HG03064 (cell line): Measurements from ENCODE around the gene LDB3.

Source experiments
- ATAC-seq: cut with Tn5 transposase; IDR thresholded peaks from one replicate; pipeline ENCODE4 v1.9.1; 2021; ENCODE audit warnings: low read depth; ENCODE audit not compliant: unreplicated experiment

The LDB3 gene

GRCh38 chr10:86650151-86650550 lies 18.2 kb upstream of the LDB3 start:
- ATAC-seq, result no peak

GRCh38 chr10:86651021-86651471 lies 17.3 kb upstream of the LDB3 start:
- ATAC-seq, result no peak

- no peak for ATAC-seq
These were observed 16.5 kb upstream of the LDB3 start for GRCh38 chr10:86651631-86652331.

DNA sequence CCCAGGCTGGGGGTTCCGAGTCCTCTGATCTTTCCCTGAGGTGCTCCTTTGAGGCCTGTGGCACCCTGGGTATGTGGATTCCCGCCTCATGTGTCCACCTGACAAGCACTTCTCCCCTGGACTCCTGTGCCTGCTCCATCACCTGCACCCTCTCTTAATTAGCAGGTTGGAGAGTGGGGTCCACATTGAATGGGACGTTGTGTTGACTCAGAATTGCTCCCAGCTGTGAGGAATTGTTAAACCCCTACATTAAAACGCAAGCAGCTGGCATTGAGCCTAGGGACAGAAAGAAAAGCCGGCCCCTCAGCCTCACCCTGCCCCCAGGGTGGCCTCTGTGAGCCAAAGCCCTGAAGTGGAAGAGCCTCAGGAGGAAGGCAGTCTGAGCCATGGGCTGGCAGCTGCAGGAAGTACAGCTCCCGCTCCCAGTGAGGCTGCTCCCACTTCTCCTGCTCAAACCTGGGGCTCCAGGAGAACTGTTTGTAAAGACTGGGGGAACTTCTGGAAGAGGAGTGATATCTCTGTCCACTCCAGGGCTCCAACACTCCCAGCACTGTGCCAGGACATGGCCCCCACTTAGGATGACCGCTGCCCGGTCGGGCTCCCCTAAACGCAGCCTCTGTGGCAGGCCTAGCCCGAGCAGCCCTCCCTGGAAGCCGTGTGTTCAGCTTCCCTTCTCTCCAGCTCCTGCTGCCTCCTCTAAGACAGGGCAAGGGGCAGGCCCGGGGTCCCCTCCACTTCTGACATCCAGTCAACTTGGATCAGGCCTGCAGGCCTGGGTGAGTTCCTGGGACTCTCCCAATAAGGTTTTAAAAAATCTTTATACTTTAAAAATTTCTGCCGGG lies 15.7 kb upstream of the LDB3 start:
- no peak for ATAC-seq

DNA sequence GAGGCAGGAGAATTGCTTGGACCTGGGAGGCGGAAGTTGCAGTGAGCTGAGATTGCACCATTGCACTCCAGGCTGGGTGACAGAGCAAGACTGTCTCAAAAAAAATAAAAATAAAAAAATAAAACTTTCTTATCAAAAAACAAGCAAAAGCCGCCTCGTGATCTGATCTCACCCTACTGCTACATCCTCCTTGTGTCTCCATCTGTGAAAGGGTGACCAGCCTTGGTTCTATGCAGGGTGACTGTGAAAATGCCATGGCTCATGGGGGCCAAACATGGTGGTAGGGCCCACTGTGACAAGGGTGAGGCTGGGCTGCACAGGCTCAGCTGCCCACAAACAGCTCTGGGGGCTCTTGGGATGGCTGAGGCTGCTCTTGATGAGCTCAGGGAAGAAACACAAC lies 14.9 kb upstream of the LDB3 start:
- ATAC-seq, result no peak

GRCh38 chr10:86653987-86654386 lies 14.3 kb upstream of the LDB3 start:
- ATAC-seq, result no peak

- no peak for ATAC-seq
These were observed 13.7 kb upstream of the LDB3 start, which contains the start of gene OPN4 for GRCh38 chr10:86654411-86655172. Gene OPN4 (plus strand): TSS chr10:86654547. CDS start chr10:86654784, 237 bp downstream.

DNA sequence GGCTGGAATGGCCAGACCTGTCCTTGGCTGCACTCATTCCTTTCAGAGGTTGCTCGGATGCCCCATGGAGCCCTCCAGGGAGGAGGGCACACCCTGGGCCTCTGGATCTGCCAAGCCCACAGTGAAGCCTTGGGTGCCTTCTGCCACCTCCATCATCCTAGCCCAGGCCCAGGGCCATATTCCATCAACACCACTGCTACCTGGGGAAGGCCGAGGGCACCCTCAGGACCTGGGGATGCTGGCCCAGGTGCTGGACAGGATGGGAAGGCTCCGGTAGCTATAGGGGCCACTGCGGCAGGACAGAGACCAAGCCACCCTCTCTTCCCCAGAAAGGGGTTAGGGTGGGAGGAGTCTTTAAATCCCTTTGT lies 13.2 kb upstream of the LDB3 start:
- ATAC-seq, result no peak

DNA sequence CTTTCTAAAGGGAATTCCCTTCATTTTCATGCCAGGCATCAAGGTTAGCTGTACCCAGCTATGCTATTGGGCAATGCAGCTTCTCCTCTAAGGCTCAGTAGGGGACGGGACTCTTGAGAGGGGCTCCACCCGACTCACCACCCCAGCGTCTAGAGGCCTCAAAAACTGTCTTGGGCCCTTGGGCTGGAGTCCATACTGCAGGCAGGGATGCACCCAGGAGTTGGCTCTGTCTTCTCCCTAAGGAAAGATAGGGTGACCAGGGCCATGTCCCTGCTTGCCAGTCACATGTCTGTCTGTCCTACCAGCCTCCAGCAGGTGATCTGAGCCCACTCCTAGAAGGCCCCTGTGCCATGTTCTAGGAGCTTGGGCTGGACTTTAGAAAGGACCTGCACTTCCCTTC lies 12.7 kb upstream of the LDB3 start:
- no peak for ATAC-seq

DNA sequence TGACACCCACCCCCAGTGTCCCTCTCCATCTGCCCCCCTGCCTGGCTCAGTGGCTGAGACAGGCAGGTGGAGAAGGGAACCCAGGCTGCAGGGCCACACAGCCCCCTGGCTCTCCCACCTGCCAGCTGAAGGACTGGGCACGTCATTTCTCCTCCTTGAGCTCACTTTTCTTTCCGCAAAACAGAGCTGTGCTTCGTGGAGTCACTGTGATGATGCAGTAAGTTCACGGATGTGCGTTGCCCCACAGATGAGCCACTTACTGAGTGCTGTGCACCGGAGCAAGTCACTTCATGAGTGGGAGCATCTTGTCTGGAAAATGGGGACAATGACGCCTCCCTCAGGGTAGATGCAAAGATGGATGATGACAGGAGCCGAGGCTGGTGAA lies 11.3 kb upstream of the LDB3 start:
- ATAC-seq, result no peak

DNA sequence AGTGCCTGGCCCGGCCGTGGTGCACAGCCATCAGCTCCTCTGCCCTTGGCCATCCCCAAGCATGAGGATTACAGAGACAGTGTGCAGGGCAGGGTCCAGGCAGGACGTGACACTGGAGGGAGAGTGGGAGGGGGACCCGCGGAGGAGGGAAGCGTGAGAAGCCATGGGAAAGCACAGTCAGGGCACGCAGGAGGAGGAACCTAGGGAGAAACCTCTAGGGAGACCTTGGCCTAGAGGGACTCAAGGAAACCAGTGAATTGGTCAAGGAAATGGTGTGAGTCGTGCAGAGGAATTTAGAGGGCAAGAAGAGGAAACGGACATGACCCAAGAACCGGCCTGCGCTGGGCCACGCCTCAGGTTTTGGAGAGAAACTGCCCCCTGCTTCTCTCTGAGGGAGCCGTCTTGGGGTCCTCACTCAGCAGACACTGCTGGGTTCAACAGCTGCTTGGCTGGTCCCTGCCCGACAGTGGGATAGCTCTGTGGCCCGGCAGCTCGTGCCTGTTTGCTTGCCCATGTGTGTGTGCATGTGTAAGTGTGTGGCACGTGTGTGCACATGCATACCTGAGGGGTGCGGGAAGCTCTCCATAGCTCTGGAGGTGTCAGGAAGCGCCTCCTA lies 10.8 kb upstream of the LDB3 start:
- ATAC-seq, result no peak

- no peak for ATAC-seq
These were observed 10.0 kb upstream of the LDB3 start for GRCh38 chr10:86658261-86658741.

DNA sequence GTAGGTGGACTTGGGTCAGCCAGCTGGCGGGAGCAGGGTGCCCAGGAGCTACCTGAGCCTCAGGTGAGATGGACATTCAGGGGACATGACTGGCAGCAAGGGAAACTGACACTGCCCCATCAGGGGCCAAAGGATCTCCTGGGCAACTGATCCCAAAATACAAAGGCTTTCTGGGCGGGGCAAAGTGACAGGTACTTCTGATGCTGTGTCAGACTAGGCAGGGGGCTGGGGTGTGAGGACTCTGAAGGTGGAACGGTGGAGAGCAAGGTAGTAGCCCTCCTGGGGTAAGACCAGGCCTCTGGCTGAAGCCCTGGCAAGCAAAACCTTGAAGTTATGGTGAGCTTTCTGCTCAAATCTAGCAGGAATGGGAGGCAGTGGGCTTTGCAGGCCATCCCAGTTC lies 9.6 kb upstream of the LDB3 start:
- no peak for ATAC-seq

DNA sequence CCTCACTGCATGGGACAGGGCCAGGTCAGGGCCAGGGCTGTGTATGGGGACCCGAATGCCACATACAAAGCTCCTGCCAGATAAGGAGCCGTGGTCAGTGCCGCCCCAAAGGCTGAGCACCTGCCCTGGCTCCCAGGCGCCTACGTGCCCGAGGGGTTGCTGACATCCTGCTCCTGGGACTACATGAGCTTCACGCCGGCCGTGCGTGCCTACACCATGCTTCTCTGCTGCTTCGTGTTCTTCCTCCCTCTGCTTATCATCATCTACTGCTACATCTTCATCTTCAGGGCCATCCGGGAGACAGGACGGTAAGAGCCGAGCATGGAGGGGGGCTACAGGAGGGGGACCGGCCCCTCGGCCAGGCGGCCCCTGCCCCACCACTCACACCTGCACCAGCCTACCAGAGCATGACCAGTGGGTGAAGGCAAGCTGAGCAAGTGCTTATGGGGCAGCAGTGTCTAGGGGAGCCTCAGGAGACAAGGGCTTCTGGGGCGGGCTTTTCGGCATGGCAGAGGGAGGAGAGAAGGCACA lies 9.1 kb upstream of the LDB3 start:
- ATAC-seq, result no peak

GRCh38 chr10:86659721-86660453 lies 8.4 kb upstream of the LDB3 start:
- ATAC-seq, result no peak

- no peak for ATAC-seq
These were observed 6.9 kb upstream of the LDB3 start for GRCh38 chr10:86661161-86662025.

GRCh38 chr10:86662186-86663045 lies 5.9 kb upstream of the LDB3 start:
- no peak for ATAC-seq

- no peak for ATAC-seq
These were observed 5.3 kb upstream of the LDB3 start for GRCh38 chr10:86663046-86663345.
